ENCODE data around the gene PHF10.

DNA sequence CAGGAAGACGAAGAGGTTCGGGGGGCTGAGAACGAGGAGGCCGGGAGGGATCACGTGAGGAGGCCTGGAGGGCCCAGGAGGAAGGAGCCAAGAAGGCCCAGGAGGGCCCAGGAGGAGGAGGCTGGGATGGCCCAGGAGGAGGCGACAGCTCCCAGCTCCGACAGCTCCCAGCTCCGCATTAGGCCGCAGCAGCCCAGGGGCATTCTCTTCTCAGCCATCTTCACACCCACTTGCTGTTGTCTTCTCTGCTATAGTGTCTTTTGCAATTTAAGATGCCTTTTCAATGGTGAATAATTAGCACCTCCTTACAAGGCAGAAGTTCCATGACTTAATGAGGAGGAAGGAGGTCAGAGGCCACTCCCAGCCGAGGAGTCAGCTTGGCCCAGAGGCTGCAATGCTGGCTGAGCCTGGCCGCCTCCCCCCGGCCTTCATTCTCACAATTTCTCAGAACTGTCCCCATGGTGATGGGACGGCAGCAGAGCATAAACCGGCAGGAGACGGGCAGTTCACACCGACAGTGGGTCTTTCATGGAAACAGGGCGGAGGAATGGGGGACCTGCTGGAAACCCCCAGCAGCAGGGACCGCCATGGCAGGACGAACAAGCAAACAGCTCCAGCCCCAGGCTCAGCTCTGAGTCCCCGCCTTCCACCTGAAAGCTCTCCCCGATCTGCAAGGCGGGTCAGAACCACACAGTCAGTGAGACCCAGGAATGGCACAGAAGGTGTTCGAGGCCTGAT lies 67.6 kb downstream of the PHF10 start:
- TF ChIP-seq, protein P1, sequence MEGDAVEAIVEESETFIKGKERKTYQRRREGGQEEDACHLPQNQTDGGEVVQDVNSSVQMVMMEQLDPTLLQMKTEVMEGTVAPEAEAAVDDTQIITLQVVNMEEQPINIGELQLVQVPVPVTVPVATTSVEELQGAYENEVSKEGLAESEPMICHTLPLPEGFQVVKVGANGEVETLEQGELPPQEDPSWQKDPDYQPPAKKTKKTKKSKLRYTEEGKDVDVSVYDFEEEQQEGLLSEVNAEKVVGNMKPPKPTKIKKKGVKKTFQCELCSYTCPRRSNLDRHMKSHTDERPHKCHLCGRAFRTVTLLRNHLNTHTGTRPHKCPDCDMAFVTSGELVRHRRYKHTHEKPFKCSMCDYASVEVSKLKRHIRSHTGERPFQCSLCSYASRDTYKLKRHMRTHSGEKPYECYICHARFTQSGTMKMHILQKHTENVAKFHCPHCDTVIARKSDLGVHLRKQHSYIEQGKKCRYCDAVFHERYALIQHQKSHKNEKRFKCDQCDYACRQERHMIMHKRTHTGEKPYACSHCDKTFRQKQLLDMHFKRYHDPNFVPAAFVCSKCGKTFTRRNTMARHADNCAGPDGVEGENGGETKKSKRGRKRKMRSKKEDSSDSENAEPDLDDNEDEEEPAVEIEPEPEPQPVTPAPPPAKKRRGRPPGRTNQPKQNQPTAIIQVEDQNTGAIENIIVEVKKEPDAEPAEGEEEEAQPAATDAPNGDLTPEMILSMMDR (conservative IDR thresholded peaks at IDR 0.05; ENCODE audit: low read depth, low read length), result no peak
- TF ChIP-seq FOS (IDR thresholded peaks at IDR 0.05; ENCODE audit: low read depth, low read length) (no peak), POLR2A (IDR thresholded peaks at IDR 0.05; ENCODE audit: low read depth, low read length) (no peak), MXI1 (IDR thresholded peaks at IDR 0.05; ENCODE audit: borderline replicate concordance, low read depth, low read length) (no peak), ELK1 (IDR thresholded peaks at IDR 0.05; ENCODE audit: borderline replicate concordance, low read depth, low read length) (no peak)

Data from IMR-90 (cell line).